ENCODE data around the gene NSMF. TPM values are rescaled to one million over a fixed set of nuclear protein-coding genes. Genes with fewer than 3 reads are reported as not detected.
A peak's percentile ranks its signal among the peaks of the same experiment; 100 is the strongest.

The NSMF gene
- total RNA-seq, 1 experiment from 2014 or later = 73.4 TPM

- no TSS peak for BruUV-seq (replicated peaks)
- Histone ChIP-seq H3K9me2 (ENCODE audit: insufficient read depth) (no peaks in the 10 kb centered on the region), H3K9me3 (ENCODE audit: insufficient read depth, low read depth) (no peaks in the 10 kb centered on the region), H3K27me3 (ENCODE audit: insufficient read depth, low read depth) (no peaks in the 10 kb centered on the region), H3K36me3 (ENCODE audit: low read depth) (no peaks in the 10 kb centered on the region), H3K27ac (no peak overlapping the region), H4K20me1 (ENCODE audit: insufficient read depth) (0 out of 2 replicates have a peak, but pooled peaks cover 3% of the 10 kb centered on the region), H3K4me3 (no peak overlapping the region), H3K4me2 (no peak overlapping the region), H3F3A (ENCODE audit: insufficient read depth, low read depth) (peaks cover 18% of the 10 kb centered on the region; the same call in 1 of the 2 replicates), H3K4me1 (replicated peaks; ENCODE audit: insufficient read depth) (peaks cover 22% of the 10 kb centered on the region), H3K79me2 (ENCODE audit: low read depth) (no peaks in the 10 kb centered on the region), H2AFZ (no peak overlapping the region)
- intact Hi-C loops (cut with micrococcal nuclease; ENCODE audit: unreplicated experiment) = loop anchor here (10.0 kb wide), 1 partner anchor 177 kb away; the partner anchor contains the start of gene EHMT1
- ChIA-PET POLR2A (ENCODE audit: unreplicated experiment) (no interaction called here), CTCF (no interaction called here)
- TF ChIP-seq EZH2 (IDR thresholded peaks at IDR 0.05; ENCODE audit: low read depth) (no peak), CTCF (conservative IDR thresholded peaks at IDR 0.05) (no peak)
- peak in 1 of 2 experiments; percentile 49 for DNase-seq
Observed at GRCh38 chr9:137437691-137438590, 21.2 kb downstream of the NSMF start.

GRCh38 chr9:137436761-137437600 is 22.2 kb downstream of the NSMF start:
- Histone ChIP-seq H3F3A (ENCODE audit: insufficient read depth, low read depth) (peaks cover 9% of the 10 kb centered on the region; the same call in 1 of the 2 replicates), H3K9me3 (ENCODE audit: insufficient read depth, low read depth) (no peaks in the 10 kb centered on the region), H3K79me2 (ENCODE audit: low read depth) (no peaks in the 10 kb centered on the region), H3K4me3 (no peak overlapping the region), H3K9me2 (ENCODE audit: insufficient read depth) (no peaks in the 10 kb centered on the region), H4K20me1 (ENCODE audit: insufficient read depth) (0 out of 2 replicates have a peak, but pooled peaks cover under 1% of the 10 kb centered on the region), H3K27ac (no peak overlapping the region), H3K4me2 (peak overlapping the region; percentile 49), H2AFZ (no peak overlapping the region), H3K27me3 (ENCODE audit: insufficient read depth, low read depth) (no peaks in the 10 kb centered on the region), H3K4me1 (replicated peaks; ENCODE audit: insufficient read depth) (peaks cover 18% of the 10 kb centered on the region), H3K36me3 (ENCODE audit: low read depth) (no peaks in the 10 kb centered on the region)
- no peak for DNase-seq
- ChIA-PET POLR2A (ENCODE audit: unreplicated experiment) (interaction anchor here (0.5 kb wide), 1 partner anchor 391 kb away, joined by 5 read pairs; no protein-coding TSS in a partner anchor), CTCF (interaction anchor here (1.0 kb wide), 1 partner anchor 14 kb away, joined by 7 read pairs; the partner anchor contains the start of genes EXD3 and NOXA1)
- no peak for TF ChIP-seq CTCF (conservative IDR thresholded peaks at IDR 0.05)
- BruUV-seq (replicated peaks) = TSS peak; percentile 24
- intact Hi-C loops (cut with micrococcal nuclease; ENCODE audit: unreplicated experiment) = loop anchor here (10.0 kb wide), 1 partner anchor 178 kb away; the partner anchor contains the start of gene EHMT1
